ENCODE measurements around the gene PANX1.
"Not testable (repeated sequence)": the region's sequence is repeated elsewhere in the genome, so short reads cannot be mapped to it uniquely, and the experiment has no call there.

PANX1 gene

GRCh38 chr11:94150704-94151685 is 22.4 kb downstream of the PANX1 start:
- no peak for DNase-seq

- DNase-seq, result no peak
Measured at GRCh38 chr11:94151903-94152677, 23.4 kb downstream of the PANX1 start.

GRCh38 chr11:94152678-94153065 is 24.0 kb downstream of the PANX1 start:
- DNase-seq, result no peak

GRCh38 chr11:94153320-94153719 is 24.7 kb downstream of the PANX1 start:
- no peak for DNase-seq

- no peak for DNase-seq
Measured at GRCh38 chr11:94154095-94154856, 25.6 kb downstream of the PANX1 start.

GRCh38 chr11:94157339-94157738 is 28.7 kb downstream of the PANX1 start:
- not testable (repeated sequence) for DNase-seq

GRCh38 chr11:94168882-94169281 is 40.2 kb downstream of the PANX1 start:
- no peak for DNase-seq

- DNase-seq, result no peak
Measured at GRCh38 chr11:94169516-94169915, 40.9 kb downstream of the PANX1 start.

- no peak for DNase-seq
Measured at GRCh38 chr11:94169930-94170545, 41.4 kb downstream of the PANX1 start.

- no peak for DNase-seq
Measured at GRCh38 chr11:94170953-94171352, 42.3 kb downstream of the PANX1 start.

- no peak for DNase-seq
Measured at GRCh38 chr11:94171693-94172440, 43.2 kb downstream of the PANX1 start.

GRCh38 chr11:94175535-94175934 is 46.9 kb downstream of the PANX1 start:
- DNase-seq, result no peak

GRCh38 chr11:94178331-94178730 is 49.7 kb downstream of the PANX1 start:
- DNase-seq, result no peak

- DNase-seq, result no peak
Measured at GRCh38 chr11:94179696-94180095, 51.1 kb downstream of the PANX1 start.

GRCh38 chr11:94181526-94181925 is 52.9 kb downstream of the PANX1 start:
- no peak for DNase-seq

GRCh38 chr11:94181943-94182342 is 53.3 kb downstream of the PANX1 start:
- DNase-seq, result no peak

GRCh38 chr11:94183251-94183885 is 54.7 kb downstream of the PANX1 start:
- DNase-seq, result no peak

GRCh38 chr11:94183886-94184264 is 55.2 kb downstream of the PANX1 start:
- no peak for DNase-seq

- DNase-seq, result no peak
Measured at GRCh38 chr11:94184362-94184761, 55.7 kb downstream of the PANX1 start.

GRCh38 chr11:94184846-94185245 is 56.2 kb downstream of the PANX1 start:
- DNase-seq, result no peak

- DNase-seq, result no peak
Measured at GRCh38 chr11:94185416-94186084, 56.9 kb downstream of the PANX1 start.

Measured in NCI-H187 treated with DMSO at 0.1 percent for 48 hours (cell line).